ENCODE results near the gene SUCLG2. TPM values are rescaled to one million over a fixed set of nuclear protein-coding genes. Genes with fewer than 3 reads are reported as not detected.
A peak's percentile ranks its signal among the peaks of the same experiment; 100 is the strongest.

The SUCLG2 gene
- total and polyA plus RNA-seq, 4 donors = 34.3 to 68.4 (median 44.3) TPM

DNA sequence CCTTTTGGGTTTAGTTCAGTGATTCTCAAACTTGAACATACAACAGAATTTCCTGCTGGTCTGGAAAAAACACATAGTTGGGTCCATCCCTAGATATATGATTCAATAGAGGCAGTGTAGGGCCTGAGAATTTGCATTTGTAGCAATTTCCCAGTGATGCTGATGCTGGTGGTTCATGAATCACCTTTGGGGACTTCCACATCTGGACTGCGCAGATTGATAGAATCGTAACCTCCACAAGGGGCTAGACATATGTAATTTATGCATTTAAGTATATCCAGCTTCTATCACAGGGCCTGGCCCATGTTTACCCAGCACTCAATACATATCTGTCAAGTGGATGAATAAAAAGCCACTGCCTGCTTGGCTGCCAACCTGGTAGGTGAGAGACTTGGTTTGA, 33.8 kb upstream of the SUCLG2 start:
- no peaks in the 10 kb centered on the region for H3K9me3 ChIP-seq (ENCODE audit: control insufficient read depth in 4 of 4, insufficient read depth in 3 of 4, low read length in 3 of 4)
- H3K9ac ChIP-seq (ENCODE audit: insufficient read depth in 1 of 2, low read length in 2 of 2) = no peak overlapping the region
- no peaks in the 10 kb centered on the region for H3K36me3 ChIP-seq (ENCODE audit: control insufficient read depth in 4 of 4, insufficient read depth in 4 of 4, low read length in 4 of 4)
- TF ChIP-seq, protein P1, sequence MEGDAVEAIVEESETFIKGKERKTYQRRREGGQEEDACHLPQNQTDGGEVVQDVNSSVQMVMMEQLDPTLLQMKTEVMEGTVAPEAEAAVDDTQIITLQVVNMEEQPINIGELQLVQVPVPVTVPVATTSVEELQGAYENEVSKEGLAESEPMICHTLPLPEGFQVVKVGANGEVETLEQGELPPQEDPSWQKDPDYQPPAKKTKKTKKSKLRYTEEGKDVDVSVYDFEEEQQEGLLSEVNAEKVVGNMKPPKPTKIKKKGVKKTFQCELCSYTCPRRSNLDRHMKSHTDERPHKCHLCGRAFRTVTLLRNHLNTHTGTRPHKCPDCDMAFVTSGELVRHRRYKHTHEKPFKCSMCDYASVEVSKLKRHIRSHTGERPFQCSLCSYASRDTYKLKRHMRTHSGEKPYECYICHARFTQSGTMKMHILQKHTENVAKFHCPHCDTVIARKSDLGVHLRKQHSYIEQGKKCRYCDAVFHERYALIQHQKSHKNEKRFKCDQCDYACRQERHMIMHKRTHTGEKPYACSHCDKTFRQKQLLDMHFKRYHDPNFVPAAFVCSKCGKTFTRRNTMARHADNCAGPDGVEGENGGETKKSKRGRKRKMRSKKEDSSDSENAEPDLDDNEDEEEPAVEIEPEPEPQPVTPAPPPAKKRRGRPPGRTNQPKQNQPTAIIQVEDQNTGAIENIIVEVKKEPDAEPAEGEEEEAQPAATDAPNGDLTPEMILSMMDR (IDR thresholded peaks at IDR 0.05; ENCODE audit: control extremely low read depth, extremely low read depth) = no peak
- no peak for ATAC-seq (ENCODE audit: insufficient read depth, low FRiP score)
- no peaks in the 10 kb centered on the region for H3K27me3 ChIP-seq (ENCODE audit: control insufficient read depth in 3 of 3, insufficient read depth in 3 of 3, low read length in 2 of 3)
- H3K27ac ChIP-seq (ENCODE audit: low read depth in 1 of 2, low read length in 1 of 2) = no peak overlapping the region
- H3K4me3 ChIP-seq = no peak overlapping the region
- H3K4me1 ChIP-seq (ENCODE audit: control insufficient read depth in 5 of 5, insufficient read depth in 5 of 5, low read length in 5 of 5) = peaks cover 0 to 4% (median 0%) of the 10 kb centered on the region in 5 donors
- 82 to 93% methylated on average over 2 of the region's 2 CpGs for WGBS, 2 donors
- DNase-seq = no peak

DNA sequence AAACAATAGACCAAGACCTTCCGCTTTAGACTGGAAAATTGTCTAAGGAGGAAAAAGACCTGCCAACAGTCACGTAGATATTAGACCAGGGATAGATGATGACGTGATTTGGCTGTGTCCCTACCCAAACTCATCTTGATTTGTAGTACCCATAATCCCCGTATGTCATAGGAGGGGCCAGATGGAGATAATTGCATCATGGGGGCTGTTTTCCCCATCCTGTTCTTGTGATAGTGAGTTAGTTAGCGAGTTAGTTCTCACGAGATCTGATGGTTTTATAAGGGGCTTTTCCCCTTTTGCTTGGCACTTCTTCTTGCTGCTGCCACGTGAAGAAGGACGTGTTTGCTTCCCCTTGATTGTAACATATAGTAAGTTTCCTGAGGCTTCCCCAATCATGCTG, 31.7 kb upstream of the SUCLG2 start:
- H3K27me3 ChIP-seq (ENCODE audit: control insufficient read depth in 3 of 3, insufficient read depth in 3 of 3, low read length in 2 of 3) = no peaks in the 10 kb centered on the region
- DNase-seq (no peak), ATAC-seq (ENCODE audit: insufficient read depth, low FRiP score) (no peak)
- no peaks in the 10 kb centered on the region for H3K4me1 ChIP-seq (ENCODE audit: control insufficient read depth in 5 of 5, insufficient read depth in 5 of 5, low read length in 5 of 5)
- no peaks in the 10 kb centered on the region for H3K36me3 ChIP-seq (ENCODE audit: control insufficient read depth in 4 of 4, insufficient read depth in 4 of 4, low read length in 4 of 4)
- no peak overlapping the region for H3K4me3 ChIP-seq
- H3K9ac ChIP-seq (ENCODE audit: insufficient read depth in 1 of 2, low read length in 2 of 2) = no peak overlapping the region
- no peaks in the 10 kb centered on the region for H3K9me3 ChIP-seq (ENCODE audit: control insufficient read depth in 4 of 4, insufficient read depth in 3 of 4, low read length in 3 of 4)
- TF ChIP-seq, protein P1 (IDR thresholded peaks at IDR 0.05; ENCODE audit: control extremely low read depth, extremely low read depth) = no peak
- 83 to 90% methylated on average over 8 of the region's 8 CpGs for WGBS, 2 donors
- no peak overlapping the region for H3K27ac ChIP-seq (ENCODE audit: low read depth in 1 of 2, low read length in 1 of 2)

DNA sequence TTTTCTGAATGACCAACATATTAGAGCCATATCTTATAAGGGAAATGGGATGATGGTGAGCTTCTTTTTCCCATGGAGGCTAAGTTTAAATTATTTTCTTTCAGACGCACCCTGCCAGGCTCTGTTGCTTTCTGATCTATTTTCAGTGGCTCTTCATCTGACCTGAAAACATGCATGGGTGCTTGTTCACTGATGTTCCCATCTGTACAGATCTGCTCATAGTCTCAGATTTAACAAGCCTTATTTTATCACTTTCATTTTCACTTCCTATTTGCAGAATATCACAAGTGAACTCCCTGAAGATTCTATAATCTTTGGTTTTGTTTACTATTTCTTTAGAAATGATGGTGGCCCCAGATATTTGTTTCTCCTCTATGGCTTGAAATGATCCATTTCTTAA, 31.1 kb upstream of the SUCLG2 start:
- H3K27me3 ChIP-seq (ENCODE audit: control insufficient read depth in 3 of 3, insufficient read depth in 3 of 3, low read length in 2 of 3) = no peaks in the 10 kb centered on the region
- H3K36me3 ChIP-seq (ENCODE audit: control insufficient read depth in 4 of 4, insufficient read depth in 4 of 4, low read length in 4 of 4) = no peaks in the 10 kb centered on the region
- ATAC-seq (ENCODE audit: insufficient read depth, low FRiP score) (no peak), DNase-seq (no peak)
- TF ChIP-seq, protein P1 (IDR thresholded peaks at IDR 0.05; ENCODE audit: control extremely low read depth, extremely low read depth) = no peak
- no peaks in the 10 kb centered on the region for H3K4me1 ChIP-seq (ENCODE audit: control insufficient read depth in 5 of 5, insufficient read depth in 5 of 5, low read length in 5 of 5)
- no peak overlapping the region for H3K9ac ChIP-seq (ENCODE audit: insufficient read depth in 1 of 2, low read length in 2 of 2)
- 57 to 67% methylated on average over 1 of the region's 1 CpG for WGBS, 2 donors
- no peaks in the 10 kb centered on the region for H3K9me3 ChIP-seq (ENCODE audit: control insufficient read depth in 4 of 4, insufficient read depth in 3 of 4, low read length in 3 of 4)
- H3K4me3 ChIP-seq = no peak overlapping the region
- no peak overlapping the region for H3K27ac ChIP-seq (ENCODE audit: low read depth in 1 of 2, low read length in 1 of 2)

DNA sequence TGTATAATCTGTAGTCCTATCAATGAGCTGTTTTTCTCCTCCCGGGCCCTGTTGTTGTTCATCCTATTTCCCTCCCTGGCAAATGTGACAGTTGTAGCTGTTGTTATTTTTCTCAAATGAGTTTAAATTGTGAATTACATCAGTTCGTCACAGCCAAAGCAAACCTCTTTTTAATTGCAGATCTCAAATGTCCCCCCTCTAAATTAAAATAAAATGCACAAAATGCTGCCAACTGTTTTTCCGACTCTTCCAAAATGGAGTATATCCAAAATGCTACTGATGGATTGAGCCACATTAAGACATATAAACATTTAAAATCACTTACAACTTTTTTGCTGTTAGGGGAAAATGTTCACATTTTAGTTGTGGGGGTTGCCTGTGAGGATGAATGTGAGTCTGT, 29.8 kb upstream of the SUCLG2 start:
- Histone ChIP-seq H3K9me3 (ENCODE audit: control insufficient read depth in 4 of 4, insufficient read depth in 3 of 4, low read length in 3 of 4) (no peaks in the 10 kb centered on the region), H3K4me1 (ENCODE audit: control insufficient read depth in 5 of 5, insufficient read depth in 5 of 5, low read length in 5 of 5) (no peaks in the 10 kb centered on the region), H3K9ac (ENCODE audit: insufficient read depth in 1 of 2, low read length in 2 of 2) (no peak overlapping the region), H3K27me3 (ENCODE audit: control insufficient read depth in 3 of 3, insufficient read depth in 3 of 3, low read length in 2 of 3) (no peaks in the 10 kb centered on the region), H3K36me3 (ENCODE audit: control insufficient read depth in 4 of 4, insufficient read depth in 4 of 4, low read length in 4 of 4) (no peaks in the 10 kb centered on the region), H3K27ac (ENCODE audit: low read depth in 1 of 2, low read length in 1 of 2) (no peak overlapping the region), H3K4me3 (no peak overlapping the region)
- 93 to 94% methylated on average over 3 of the region's 3 CpGs for WGBS, 2 donors
- TF ChIP-seq, protein P1 (IDR thresholded peaks at IDR 0.05; ENCODE audit: control extremely low read depth, extremely low read depth) = no peak
- DNase-seq = peak in 1 of 3 donors; percentile 10
- ATAC-seq (ENCODE audit: insufficient read depth, low FRiP score) = no peak
